PC-3 (cell line): Measurements from ENCODE around the gene TUBB2B. TPM values are rescaled to one million over a fixed set of nuclear protein-coding genes. Genes with fewer than 3 reads are reported as not detected.

Experiments
- ATAC-seq: fragments of 200-7000 bp; cut with Tn5 transposase; 2 replicates; pipeline ENCODE4 v1.9.1; 2020; ENCODE audit warnings: mild to moderate bottlenecking, moderate library complexity
- BruUV-seq: library from RNA; stranded (reverse); fragments of 400-500 nt; replicated peaks from 2 replicates; lab custom pipeline; 2021; lab: Mats Ljungman, UMichigan
- CTCF ChIA-PET: fragments of 300-600 bp; sonication (Branson Sonifier 250); formaldehyde crosslinking; loops from one replicate; lab custom pipeline; 2022; ENCODE audit warnings: antibody characterized with exemption; lab: Charles Lee
- POLR2A ChIA-PET: fragments of 300-600 bp; sonication (Branson Sonifier 250); formaldehyde crosslinking; loops from one replicate; lab custom pipeline; 2022; ENCODE audit warnings: antibody characterized with exemption; ENCODE audit not compliant: unreplicated experiment; lab: Charles Lee
- DNase-seq: peaks from one replicate; pipeline ENCODE4 v3.0.0-alpha.2; 2015
- H2AFZ ChIP-seq: fragments of 300-600 bp; sonication (generic); 2 replicates; pipeline ENCODE4 v1.6.0; 2016; ENCODE audit warnings: antibody characterized with exemption, low read length
- H3F3A ChIP-seq: fragments of 300-600 bp; sonication (generic); one replicate; pipeline ENCODE4 v1.6.0; 2017; ENCODE audit warnings: antibody characterized with exemption, low read length, control low read depth, mild to moderate bottlenecking; ENCODE audit not compliant: unreplicated experiment
- H3K27ac ChIP-seq: fragments of 300-600 bp; sonication (generic); 2 replicates; pipeline ENCODE4 v1.5.1; 2016; ENCODE audit warnings: mild to moderate bottlenecking, low read length
- H3K27me3 ChIP-seq: fragments of 300-600 bp; sonication (generic); 2 replicates; pipeline ENCODE4 v1.6.1; 2016; ENCODE audit warnings: low read length, mixed read lengths
- H3K36me3 ChIP-seq: fragments of 300-600 bp; sonication (generic); 2 replicates; pipeline ENCODE4 v1.6.1; 2016; ENCODE audit warnings: low read depth, mixed run types, low read length, mixed read lengths
- H3K4me1 ChIP-seq: fragments of 300-600 bp; sonication (generic); 2 replicates; pipeline ENCODE4 v1.5.1; 2016; ENCODE audit warnings: low read length; ENCODE audit not compliant: insufficient read depth
- H3K4me2 ChIP-seq: fragments of 300-600 bp; sonication (generic); 2 replicates; pipeline ENCODE4 v1.6.0; 2016; ENCODE audit warnings: low read length
- H3K4me3 ChIP-seq: fragments of 300-600 bp; sonication (generic); 2 replicates; pipeline ENCODE4 v1.5.1; 2016; ENCODE audit warnings: mild to moderate bottlenecking, low read length, mixed read lengths
- H3K79me2 ChIP-seq: fragments of 300-600 bp; sonication (generic); 2 replicates; pipeline ENCODE4 v1.6.1; 2017; ENCODE audit warnings: low read length, mixed read lengths
- H3K9ac ChIP-seq: fragments of 300-600 bp; sonication (generic); 2 replicates; pipeline ENCODE4 v1.6.0; 2016; ENCODE audit warnings: mild to moderate bottlenecking, low read length
- H3K9me2 ChIP-seq: fragments of 300-600 bp; sonication (generic); replicated peaks from 2 replicates; pipeline ENCODE4 v1.6.1; 2016; ENCODE audit warnings: mixed run types, low read length, mixed read lengths
- H3K9me3 ChIP-seq: fragments of 300-600 bp; sonication (generic); 2 replicates; pipeline ENCODE4 v1.6.1; 2016; ENCODE audit warnings: low read length, mixed read lengths
- H4K20me1 ChIP-seq: fragments of 300-600 bp; sonication (generic); 2 replicates; pipeline ENCODE4 v1.6.1; 2016; ENCODE audit warnings: low read length, mixed read lengths
- EZH2 ChIP-seq: fragments of 300-600 bp; sonication (generic); IDR thresholded peaks from one replicate; pipeline ENCODE4 v1.6.1; 2017; ENCODE audit warnings: antibody characterized with exemption, mild to moderate bottlenecking, low read length; ENCODE audit not compliant: unreplicated experiment
- EZH2phosphoT487 ChIP-seq: fragments of 300-600 bp; sonication (generic); IDR thresholded peaks from 2 replicates; pipeline ENCODE4 v1.6.1; 2018; ENCODE audit warnings: mild to moderate bottlenecking, antibody characterized with exemption, low read length, borderline replicate concordance
- intact Hi-C: fragments of 100-400 bp; cut with micrococcal nuclease; formaldehyde crosslinking; loops from 2 replicates; pipeline ENCODE4 v1.9.0; 2023
- total RNA-seq: library from RNA; depleted of rRNA; stranded (reverse); fragments of >200 nt; gene quantifications from 2 replicates; pipeline ENCODE4 v1.2.3, GENCODE V29; 2014
- TF ChIP-seq, protein P1 (sequence below): fragments of 300-600 bp; sonication (generic); conservative IDR thresholded peaks from 2 replicates; pipeline ENCODE4 v1.5.1; 2017; ENCODE audit warnings: antibody characterized with exemption, low read depth, mild to moderate bottlenecking, low read length

TUBB2B gene
- total RNA-seq, 1 experiment from 2014 or later, result 6.5 TPM

GRCh38 chr6:3258720-3259490 is 31.5 kb upstream of the TUBB2B start, which contains the start of gene PSMG4:
Gene PSMG4, plus strand, starts transcription at chr6:3258947. Its CDS starts 76 bp downstream, at chr6:3259023.
- BruUV-seq, result no TSS peak
- peak within 1 kb of the TSS; percentile 64 for H2AFZ ChIP-seq
- H3K4me2 ChIP-seq, result peak within 1 kb of the TSS; percentile 93
- peak within 1 kb of the TSS; percentile 28 for H3K27ac ChIP-seq
- intact Hi-C loops, result loop anchor here (10.0 kb wide), 1 partner anchor 264 kb away; the partner anchor contains the start of gene NQO2
- DNase-seq (peak; percentile 88), ATAC-seq (peak; percentile 83)
- no peaks in the 10 kb centered on the region for H3K27me3 ChIP-seq
- peaks cover 4% of the 10 kb centered on the region for H3K36me3 ChIP-seq
- CTCF ChIA-PET, result interaction anchor here (0.7 to 1.5 kb wide), 2 partner anchors 50 to 102 kb away, joined by 3 read pairs; partner anchors contain the start of gene TUBB2A
- H3K9ac ChIP-seq, result peak within 1 kb of the TSS; percentile 89
- TF ChIP-seq EZH2phosphoT487 (no peak), EZH2 (no peak)
- TF ChIP-seq, protein P1, sequence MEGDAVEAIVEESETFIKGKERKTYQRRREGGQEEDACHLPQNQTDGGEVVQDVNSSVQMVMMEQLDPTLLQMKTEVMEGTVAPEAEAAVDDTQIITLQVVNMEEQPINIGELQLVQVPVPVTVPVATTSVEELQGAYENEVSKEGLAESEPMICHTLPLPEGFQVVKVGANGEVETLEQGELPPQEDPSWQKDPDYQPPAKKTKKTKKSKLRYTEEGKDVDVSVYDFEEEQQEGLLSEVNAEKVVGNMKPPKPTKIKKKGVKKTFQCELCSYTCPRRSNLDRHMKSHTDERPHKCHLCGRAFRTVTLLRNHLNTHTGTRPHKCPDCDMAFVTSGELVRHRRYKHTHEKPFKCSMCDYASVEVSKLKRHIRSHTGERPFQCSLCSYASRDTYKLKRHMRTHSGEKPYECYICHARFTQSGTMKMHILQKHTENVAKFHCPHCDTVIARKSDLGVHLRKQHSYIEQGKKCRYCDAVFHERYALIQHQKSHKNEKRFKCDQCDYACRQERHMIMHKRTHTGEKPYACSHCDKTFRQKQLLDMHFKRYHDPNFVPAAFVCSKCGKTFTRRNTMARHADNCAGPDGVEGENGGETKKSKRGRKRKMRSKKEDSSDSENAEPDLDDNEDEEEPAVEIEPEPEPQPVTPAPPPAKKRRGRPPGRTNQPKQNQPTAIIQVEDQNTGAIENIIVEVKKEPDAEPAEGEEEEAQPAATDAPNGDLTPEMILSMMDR, result no peak
- peaks cover 14% of the 10 kb centered on the region for H3K4me1 ChIP-seq
- no peaks in the 10 kb centered on the region for H3K9me3 ChIP-seq
- peaks cover 24% of the 10 kb centered on the region; the same call in 1 of the 2 replicates for H4K20me1 ChIP-seq
- H3F3A ChIP-seq, result no peaks in the 10 kb centered on the region
- POLR2A ChIA-PET, result no interaction called here
- H3K4me3 ChIP-seq, result peak within 1 kb of the TSS; percentile 84
- no peaks in the 10 kb centered on the region for H3K9me2 ChIP-seq
- peaks cover 51% of the 10 kb centered on the region for H3K79me2 ChIP-seq

GRCh38 chr6:3258201-3258600 is 30.7 kb upstream of the TUBB2B start:
- Histone ChIP-seq H3K9ac (no peak overlapping the region), H3F3A (no peaks in the 10 kb centered on the region), H2AFZ (no peak overlapping the region), H3K4me3 (peak overlapping the region; percentile 84; the same call in 1 of the 2 replicates), H3K27me3 (no peaks in the 10 kb centered on the region), H3K9me3 (no peaks in the 10 kb centered on the region), H4K20me1 (peaks cover 17% of the 10 kb centered on the region; the same call in 1 of the 2 replicates), H3K79me2 (peaks cover 44% of the 10 kb centered on the region), H3K36me3 (no peaks in the 10 kb centered on the region; the same call in 1 of the 2 replicates), H3K27ac (no peak overlapping the region), H3K4me2 (peak overlapping the region; percentile 93), H3K9me2 (no peaks in the 10 kb centered on the region), H3K4me1 (peaks cover 14% of the 10 kb centered on the region)
- ATAC-seq (no peak), DNase-seq (no peak)
- POLR2A ChIA-PET, result no interaction called here
- intact Hi-C loops, result loop anchor here (10.0 kb wide), 1 partner anchor 263 kb away; the partner anchor contains the start of gene NQO2
- BruUV-seq, result no TSS peak
- CTCF ChIA-PET, result no interaction called here
- TF ChIP-seq EZH2 (no peak), EZH2phosphoT487 (no peak)
- TF ChIP-seq, protein P1, result no peak

DNA sequence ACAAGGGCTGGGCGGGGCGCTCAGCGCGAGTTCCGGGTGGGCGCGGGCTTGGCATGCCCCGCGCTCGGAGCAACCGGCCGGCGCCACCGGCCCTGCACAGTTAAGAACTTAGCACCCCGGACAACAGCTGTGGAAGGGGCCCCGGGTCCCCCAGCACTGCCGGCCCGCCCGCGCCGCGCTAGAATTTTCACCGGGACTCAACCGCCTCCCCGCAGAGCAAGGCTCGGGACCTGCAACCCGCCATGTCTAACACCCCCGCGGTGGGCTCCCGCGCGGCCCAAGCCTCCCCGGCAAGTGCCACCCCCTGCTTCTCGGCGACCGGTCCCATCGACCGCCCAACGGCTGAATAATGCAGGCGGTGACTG is 26.1 kb upstream of the TUBB2B start:
- Histone ChIP-seq H3K36me3 (no peaks in the 10 kb centered on the region), H3K79me2 (no peaks in the 10 kb centered on the region), H3K4me3 (no peak overlapping the region), H3K27ac (no peak overlapping the region), H2AFZ (no peak overlapping the region), H3K9me2 (no peaks in the 10 kb centered on the region), H3K4me2 (no peak overlapping the region), H3F3A (no peaks in the 10 kb centered on the region), H4K20me1 (no peaks in the 10 kb centered on the region), H3K4me1 (peaks cover 3% of the 10 kb centered on the region; the same call in 1 of the 2 replicates), H3K9me3 (no peaks in the 10 kb centered on the region), H3K27me3 (no peaks in the 10 kb centered on the region), H3K9ac (no peak overlapping the region)
- intact Hi-C loops, result loop anchor here (10.0 kb wide), 1 partner anchor 259 kb away; the partner anchor contains the start of gene NQO2
- ChIA-PET CTCF (no interaction called here), POLR2A (no interaction called here)
- TF ChIP-seq EZH2phosphoT487 (no peak), EZH2 (no peak)
- TF ChIP-seq, protein P1, result no peak
- no peak for DNase-seq
- no TSS peak for BruUV-seq
- ATAC-seq, result no peak
